ENCODE results near the gene UGT1A5.

GRCh38 chr2:233680361-233681045 lies 32.2 kb upstream of the UGT1A5 start:
- TF ChIP-seq CTCF (conservative IDR thresholded peaks at IDR 0.05; ENCODE audit: low read depth in 2 of 2) (no peak), ZNF331 (CRISPR knock-in tag; IDR thresholded peaks at IDR 0.05; ENCODE audit: low read depth) (no peak), EZH2 (IDR thresholded peaks at IDR 0.05; ENCODE audit: low read depth, unreplicated experiment) (no peak), POLR2AphosphoS5 (IDR thresholded peaks at IDR 0.05; ENCODE audit: low read depth) (no peak), REST (IDR thresholded peaks at IDR 0.05; ENCODE audit: unreplicated experiment) (no peak), EZH2phosphoT487 (IDR thresholded peaks at IDR 0.05; ENCODE audit: unreplicated experiment) (no peak), CREB1 (CRISPR knock-in tag; IDR thresholded peaks at IDR 0.05; ENCODE audit: low read depth) (no peak), ZNF114 (CRISPR knock-in tag; IDR thresholded peaks at IDR 0.05) (no peak)

Data from GM23338 (cell line).